HEK293T (cell line): ENCODE measurements around the gene GRAMD2B.

ENCODE experiments used
- ARNT ChIP-seq: fragments of 450-650 bp; IDR thresholded peaks from 2 replicates; pipeline ENCODE4 v1.6.1; 2017; ENCODE audit warnings: mild to moderate bottlenecking
- BHLHE40 ChIP-seq: fragments of 450-650 bp; IDR thresholded peaks from 2 replicates; pipeline ENCODE4 v1.6.1; 2016; ENCODE audit warnings: mild to moderate bottlenecking, moderate library complexity, borderline replicate concordance
- CTBP1 ChIP-seq: fragments of 450-650 bp; IDR thresholded peaks from 2 replicates; pipeline ENCODE4 v1.6.1; 2016; ENCODE audit warnings: borderline replicate concordance
- ELF4 ChIP-seq: fragments of 450-650 bp; IDR thresholded peaks from 2 replicates; pipeline ENCODE4 v1.6.1; 2017; ENCODE audit warnings: antibody characterized with exemption
- FOXA1 ChIP-seq: fragments of 450-650 bp; IDR thresholded peaks from 2 replicates; pipeline ENCODE4 v1.6.1; 2016; ENCODE audit warnings: mild to moderate bottlenecking
- FOXK2 ChIP-seq: fragments of 450-650 bp; IDR thresholded peaks from 2 replicates; pipeline ENCODE4 v1.6.1; 2016; ENCODE audit warnings: mild to moderate bottlenecking
- FOXM1 ChIP-seq: fragments of 450-650 bp; IDR thresholded peaks from 2 replicates; pipeline ENCODE4 v1.6.1; 2017; ENCODE audit warnings: mild to moderate bottlenecking, borderline replicate concordance
- LEF1 ChIP-seq: fragments of 450-650 bp; IDR thresholded peaks from 2 replicates; pipeline ENCODE4 v1.6.1; 2017; ENCODE audit warnings: mild to moderate bottlenecking, borderline replicate concordance
- NFRKB ChIP-seq: fragments of 450-650 bp; IDR thresholded peaks from 2 replicates; pipeline ENCODE4 v1.6.1; 2016; ENCODE audit warnings: mild to moderate bottlenecking, moderate library complexity
- PKNOX1 ChIP-seq: fragments of 450-650 bp; IDR thresholded peaks from 2 replicates; pipeline ENCODE4 v1.6.1; 2016
- SP1 ChIP-seq: fragments of 450-650 bp; IDR thresholded peaks from 2 replicates; pipeline ENCODE4 v1.6.1; 2017
- SUZ12 ChIP-seq: fragments of 450-650 bp; IDR thresholded peaks from 2 replicates; pipeline ENCODE4 v1.6.1; 2016; ENCODE audit warnings: mild to moderate bottlenecking
- TARDBP ChIP-seq: fragments of 450-650 bp; IDR thresholded peaks from 2 replicates; pipeline ENCODE4 v1.6.1; 2016
- ZNF384 ChIP-seq: fragments of 450-650 bp; IDR thresholded peaks from 2 replicates; pipeline ENCODE4 v1.6.1; 2016

GRCh38 chr5:126430631-126431030, 7.4 kb downstream of the GRAMD2B start:
- TF ChIP-seq SUZ12 = no peak
- no peak for TF ChIP-seq FOXM1
- TF ChIP-seq SP1 = no peak
- TF ChIP-seq ELF4 = no peak
- no peak for TF ChIP-seq ARNT
- TF ChIP-seq NFRKB = no peak
- TF ChIP-seq PKNOX1 = no peak
- no peak for TF ChIP-seq FOXA1
- TF ChIP-seq LEF1 = no peak
- TF ChIP-seq ZNF384 = no peak
- TF ChIP-seq TARDBP = no peak
- no peak for TF ChIP-seq BHLHE40
- TF ChIP-seq FOXK2 = no peak
- TF ChIP-seq CTBP1 = no peak
